HG03521 (cell line): ENCODE results near the gene KATNAL2.
"Not testable (repeated sequence)": the region's sequence is repeated elsewhere in the genome, so short reads cannot be mapped to it uniquely, and the experiment has no call there.

Experiments used
- ATAC-seq: cut with Tn5 transposase; IDR thresholded peaks from one replicate; pipeline ENCODE4 v1.9.1; 2021; ENCODE audit warnings: mild to moderate bottlenecking, moderate library complexity; ENCODE audit not compliant: unreplicated experiment

KATNAL2 gene

DNA sequence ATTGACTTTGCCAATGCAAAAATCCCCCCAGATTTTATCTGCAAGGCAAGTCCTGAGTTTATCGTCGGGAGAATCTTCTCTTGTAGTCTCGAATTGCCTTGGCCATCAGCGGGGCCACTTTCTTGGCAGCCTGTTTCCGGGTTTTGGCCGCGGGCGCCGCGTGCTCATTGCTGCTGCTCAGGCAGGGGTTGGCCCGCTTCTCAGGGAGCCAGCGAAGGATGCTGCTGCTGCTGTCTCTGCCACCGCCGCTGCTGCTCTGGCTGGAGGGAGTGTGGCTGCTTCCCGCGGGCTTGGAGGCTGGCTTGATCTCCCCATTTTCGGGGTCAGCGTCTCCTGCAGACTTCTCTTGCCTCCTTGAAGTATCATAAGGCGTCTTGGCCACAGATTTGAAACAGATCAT lies 115.5 kb downstream of the KATNAL2 start:
- ATAC-seq = no peak

DNA sequence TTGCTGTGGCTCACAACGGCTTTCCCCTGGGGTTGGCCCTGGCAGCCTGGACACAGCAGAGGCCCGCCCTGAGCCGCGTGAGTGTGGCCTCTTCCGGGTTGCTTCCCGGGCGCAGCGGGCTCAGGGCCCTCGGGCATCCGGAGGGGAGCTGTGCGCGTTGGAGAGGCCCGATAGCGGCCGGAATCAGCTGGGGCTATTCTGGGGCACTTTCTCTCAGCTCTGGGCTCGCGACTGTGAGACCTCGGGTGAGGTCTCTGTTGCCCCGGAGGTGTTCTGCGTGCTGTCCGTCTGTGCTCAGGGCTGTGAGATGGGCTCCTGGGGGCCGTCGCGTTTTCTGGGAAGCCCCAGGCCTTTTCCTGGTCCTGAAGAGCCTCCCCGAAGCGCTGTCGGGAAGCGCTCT lies 117.2 kb downstream of the KATNAL2 start:
- not testable (repeated sequence) for ATAC-seq

DNA sequence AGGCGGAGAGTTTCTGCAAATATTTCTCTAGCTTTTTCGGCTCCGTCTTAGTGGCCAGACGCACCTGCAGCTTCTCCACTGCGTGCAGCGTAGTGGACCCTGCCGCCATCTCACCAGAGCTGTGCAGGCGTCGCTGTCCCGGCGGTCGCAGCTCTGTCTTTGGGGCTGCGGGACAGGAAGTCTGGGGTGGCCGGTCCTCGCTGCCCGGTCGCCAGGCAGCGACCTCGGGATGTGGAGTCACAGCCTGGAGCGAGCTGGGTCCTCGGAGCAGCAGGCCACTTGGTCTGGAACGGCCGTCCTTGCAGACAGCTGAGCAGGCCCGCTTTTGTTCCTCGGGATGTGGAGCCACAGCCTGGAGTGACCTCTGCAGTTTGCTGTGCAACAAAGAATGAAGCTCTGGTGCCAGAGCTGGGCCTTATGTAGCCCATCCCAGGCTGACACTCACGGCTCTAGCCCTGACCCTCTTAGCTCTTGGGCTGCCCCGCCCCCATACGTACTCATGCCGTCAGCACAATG lies 117.8 kb downstream of the KATNAL2 start, which contains the start of gene ELOA2:
Gene ELOA2 (minus strand): TSS at position 466 of the 516 bp plus-strand sequence. CDS start 357 bp downstream, at position 109.
- ATAC-seq = no peak

DNA sequence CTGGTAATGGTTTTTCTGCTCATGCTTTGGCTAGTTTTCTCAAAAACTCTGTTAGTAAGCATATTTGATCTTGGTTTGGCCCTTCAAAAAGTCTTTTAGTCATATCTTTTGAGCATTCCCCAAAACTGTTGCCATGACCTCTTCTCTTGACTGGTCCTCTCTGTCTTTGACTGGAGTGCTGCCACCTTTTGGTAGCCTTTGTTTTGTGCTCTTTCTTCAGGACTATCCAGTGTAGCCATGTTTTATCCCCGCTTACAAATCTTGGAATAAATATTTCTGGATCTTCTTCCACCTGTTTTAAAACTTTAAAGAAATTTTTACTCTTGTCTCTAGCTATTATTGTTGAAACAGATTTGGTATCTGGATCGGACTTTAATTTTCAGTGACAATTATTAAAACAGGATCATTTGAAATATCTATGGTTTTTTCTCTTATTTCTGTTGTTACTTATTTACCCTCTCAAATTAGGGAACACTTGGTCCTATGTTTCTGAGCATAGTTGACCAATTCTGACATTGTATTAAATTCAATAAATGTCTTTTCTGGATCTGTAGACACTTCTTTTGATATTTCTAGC lies 119.0 kb downstream of the KATNAL2 start:
- no peak for ATAC-seq

DNA sequence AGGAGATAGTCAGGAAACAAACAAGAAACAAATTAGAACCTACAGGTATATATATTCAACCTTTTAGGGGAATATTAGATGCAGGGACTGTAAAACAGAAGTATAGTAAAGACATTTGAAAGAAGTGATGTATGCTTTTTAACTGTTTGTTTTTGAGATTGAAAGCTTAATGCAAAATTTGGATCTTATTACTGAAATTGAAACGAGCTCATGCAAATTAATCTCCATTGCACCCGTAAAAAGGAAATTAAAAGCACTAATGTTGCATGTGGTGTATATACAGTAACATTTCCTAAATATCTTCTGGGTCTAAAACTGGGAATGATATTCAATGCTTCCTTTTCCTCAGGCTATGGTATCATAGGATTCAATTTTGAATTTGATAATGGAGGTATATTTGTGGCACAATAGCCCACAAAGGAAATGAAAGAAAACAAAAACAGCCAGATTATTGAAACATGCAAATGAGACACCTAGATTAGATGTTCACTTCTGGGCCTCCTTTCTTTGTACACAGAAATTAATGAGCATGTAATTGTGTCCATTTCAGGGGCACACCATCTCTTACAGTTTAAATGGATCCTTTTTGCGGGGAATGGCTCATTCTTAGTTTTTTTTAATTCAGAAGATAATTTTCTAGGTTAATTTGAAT lies 119.7 kb downstream of the KATNAL2 start:
- ATAC-seq = no peak

DNA sequence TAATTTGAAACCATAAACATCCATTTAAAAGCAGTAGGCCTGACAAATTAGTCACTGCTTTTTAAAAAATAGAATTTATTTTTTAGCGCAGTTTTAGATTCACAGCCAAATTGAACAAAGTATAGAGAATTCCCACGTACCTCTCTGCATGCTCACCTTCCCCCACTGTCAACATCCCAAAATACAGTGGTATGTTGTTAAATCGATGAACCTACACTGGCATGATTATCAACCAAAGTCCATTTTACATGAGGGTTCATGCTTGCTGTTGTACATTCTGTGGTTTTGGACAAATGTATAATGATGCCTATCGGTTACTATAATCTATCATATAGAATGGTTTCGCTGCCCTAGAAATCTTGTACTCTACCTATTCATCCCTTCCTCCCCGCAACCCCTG lies 123.6 kb downstream of the KATNAL2 start:
- ATAC-seq = no peak

DNA sequence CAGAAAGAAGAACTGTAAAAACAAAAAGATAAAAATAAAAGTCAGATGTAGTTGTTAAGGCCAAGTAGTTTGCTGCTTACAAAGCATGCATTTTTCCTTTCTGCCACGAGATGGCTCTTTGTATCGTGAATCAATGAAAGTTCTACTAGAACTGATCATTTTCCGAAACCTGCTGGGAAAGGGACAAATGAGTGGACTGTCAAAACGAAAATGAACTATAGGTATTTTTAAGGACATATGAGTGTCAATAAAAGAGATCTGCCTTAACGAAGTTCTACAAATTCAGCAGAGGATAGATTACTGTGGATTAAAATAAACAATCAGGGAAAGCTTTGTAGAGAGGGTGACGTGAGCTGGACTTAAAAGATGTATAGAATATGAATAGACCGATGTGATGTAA lies 133.1 kb downstream of the KATNAL2 start:
- no peak for ATAC-seq

DNA sequence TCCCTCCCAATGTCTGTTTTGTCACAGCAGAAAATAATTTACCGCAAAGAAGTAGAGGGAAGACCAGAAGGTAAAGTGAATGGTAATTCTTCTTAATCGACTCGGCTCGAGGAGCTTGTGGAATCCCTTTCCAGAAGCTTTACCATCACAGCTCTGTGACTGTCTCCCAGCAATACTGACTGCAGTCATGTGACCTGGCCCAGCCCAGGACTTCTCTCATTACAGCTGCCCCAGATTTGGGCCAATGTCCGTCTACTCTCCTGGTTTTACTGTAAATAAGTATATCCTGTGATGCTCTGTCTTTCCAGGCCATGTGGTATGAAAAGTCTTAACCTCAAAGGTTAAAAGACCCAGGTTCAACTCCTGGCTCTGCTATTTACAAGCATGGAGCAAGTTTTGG lies 137.0 kb downstream of the KATNAL2 start:
- no peak for ATAC-seq

DNA sequence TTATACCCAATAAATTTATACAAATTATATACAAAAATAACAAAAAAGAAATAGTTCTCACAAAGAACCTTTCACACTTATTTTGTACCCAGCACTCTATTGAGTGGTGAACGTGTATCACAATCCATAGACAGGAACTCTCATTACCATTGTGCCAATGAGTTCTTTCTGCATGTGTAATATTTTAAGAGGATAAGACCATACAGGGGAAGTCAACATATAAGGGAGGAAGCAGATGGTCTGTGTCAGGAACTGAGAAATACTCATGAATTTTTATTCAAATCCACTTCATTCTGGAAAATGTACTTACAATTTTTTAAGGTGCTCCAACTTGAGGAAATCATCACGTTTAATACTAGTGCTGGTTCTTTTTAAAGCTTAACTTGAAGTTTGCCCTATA lies 145.1 kb downstream of the KATNAL2 start:
- no peak for ATAC-seq

DNA sequence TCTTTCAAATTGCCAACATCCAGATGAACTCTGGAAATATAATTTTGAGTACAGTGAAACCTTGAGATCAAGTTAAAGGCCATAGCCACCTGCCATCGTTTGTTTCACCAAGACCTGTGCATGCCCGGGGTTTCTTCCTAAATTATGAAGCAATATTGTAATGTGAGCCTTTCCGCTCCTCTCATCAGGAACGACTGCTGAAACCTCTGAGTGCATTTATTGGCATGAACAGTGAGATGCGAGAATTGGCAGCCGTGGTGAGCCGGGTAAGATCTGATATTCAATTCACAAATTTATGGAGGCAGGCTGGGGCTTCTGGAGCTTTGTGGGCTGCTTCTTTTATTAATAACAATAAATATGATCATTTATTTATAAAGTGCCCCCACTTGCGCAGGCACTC lies 145.7 kb downstream of the KATNAL2 start:
- no peak for ATAC-seq

DNA sequence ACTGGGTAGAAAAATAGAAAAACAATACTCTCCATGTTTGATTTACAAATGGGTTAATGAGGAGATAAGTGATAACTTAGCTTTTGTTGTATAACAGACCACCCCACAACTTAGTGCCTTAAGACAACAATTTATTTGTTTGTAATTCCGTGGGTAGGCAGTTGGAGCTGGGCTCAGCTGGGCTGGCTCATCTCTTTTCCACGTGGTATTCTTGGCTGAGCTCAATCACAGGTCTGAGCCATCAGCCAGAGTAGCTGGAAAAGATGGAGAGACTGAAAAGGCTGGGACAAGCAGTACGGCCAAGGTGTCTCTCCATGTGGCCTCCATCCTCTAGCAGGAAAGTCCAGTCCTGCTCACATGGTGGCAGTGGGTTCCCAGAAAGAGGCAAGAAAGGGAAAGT lies 150.2 kb downstream of the KATNAL2 start:
- no peak for ATAC-seq

DNA sequence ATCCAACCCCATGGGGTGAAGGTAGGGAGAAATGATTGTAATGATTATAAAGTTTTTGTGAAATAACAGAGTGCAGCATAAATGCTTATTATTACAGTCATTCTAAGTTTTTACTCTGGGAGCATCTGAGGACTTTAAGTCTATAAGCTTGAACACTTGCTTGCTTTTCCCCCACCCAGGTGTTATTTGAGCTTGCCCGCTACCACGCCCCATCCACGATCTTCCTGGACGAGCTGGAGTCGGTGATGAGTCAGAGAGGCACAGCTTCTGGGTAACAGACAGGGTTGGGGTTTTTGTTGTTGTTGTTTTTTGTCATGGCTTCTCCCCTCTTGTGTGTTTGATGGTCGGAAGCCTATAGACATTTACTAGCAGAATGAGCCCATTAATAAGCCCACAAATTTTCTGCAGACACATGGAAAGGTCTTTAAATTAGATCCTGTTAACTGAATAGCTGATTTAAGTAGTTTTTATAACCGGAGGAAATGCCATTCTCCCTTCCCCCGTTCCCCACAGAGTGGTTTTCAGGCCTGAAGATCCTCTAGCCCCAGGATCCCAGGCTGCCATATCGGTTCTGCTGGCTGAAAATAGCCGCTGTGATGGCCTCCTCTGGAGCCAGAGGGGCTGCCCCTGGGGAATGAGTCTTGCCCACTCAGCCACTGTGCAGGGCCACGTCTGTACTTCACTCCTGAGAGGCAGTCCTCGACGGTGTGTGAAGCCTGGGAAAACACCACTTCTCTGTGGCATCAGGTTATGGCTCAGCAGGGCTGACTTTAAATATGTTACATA lies 157.9 kb downstream of the KATNAL2 start:
- ATAC-seq = no peak

DNA sequence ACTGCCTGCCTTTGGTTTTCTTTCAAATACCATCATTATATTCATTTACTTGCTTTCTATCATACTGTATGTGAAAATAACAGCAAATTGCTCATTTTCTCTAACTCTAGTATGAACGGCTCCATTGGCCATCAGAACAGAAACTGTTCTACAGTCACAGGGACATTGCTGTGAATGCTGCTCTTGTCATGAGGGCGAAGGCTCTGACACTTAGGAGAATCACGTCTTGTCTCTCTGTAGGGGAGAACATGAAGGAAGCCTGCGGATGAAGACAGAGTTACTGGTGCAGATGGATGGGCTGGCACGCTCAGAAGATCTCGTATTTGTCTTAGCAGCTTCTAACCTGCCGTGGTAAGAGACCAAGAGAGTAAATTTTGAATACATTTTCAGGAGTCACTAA lies 159.7 kb downstream of the KATNAL2 start:
- ATAC-seq = no peak

DNA sequence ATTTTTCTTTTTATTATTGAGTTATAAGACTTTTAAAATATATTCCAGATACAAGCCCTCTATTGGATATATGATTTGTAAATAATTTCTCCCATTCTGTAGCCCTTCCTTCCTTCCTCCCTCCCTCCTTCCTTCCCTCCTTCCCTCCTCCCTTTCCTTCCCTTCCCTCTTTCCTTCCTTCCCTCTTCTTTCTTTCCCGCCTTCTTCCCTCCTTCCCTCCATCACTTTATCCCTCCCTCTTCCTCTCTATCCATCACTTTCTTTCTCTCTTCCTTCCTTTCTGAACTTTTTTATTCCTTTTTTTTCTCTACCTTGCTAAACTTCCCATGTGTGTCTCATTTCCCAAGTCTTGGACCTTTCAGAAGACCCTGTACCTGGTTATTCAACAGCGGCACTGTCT lies 163.5 kb downstream of the KATNAL2 start:
- ATAC-seq = no peak

DNA sequence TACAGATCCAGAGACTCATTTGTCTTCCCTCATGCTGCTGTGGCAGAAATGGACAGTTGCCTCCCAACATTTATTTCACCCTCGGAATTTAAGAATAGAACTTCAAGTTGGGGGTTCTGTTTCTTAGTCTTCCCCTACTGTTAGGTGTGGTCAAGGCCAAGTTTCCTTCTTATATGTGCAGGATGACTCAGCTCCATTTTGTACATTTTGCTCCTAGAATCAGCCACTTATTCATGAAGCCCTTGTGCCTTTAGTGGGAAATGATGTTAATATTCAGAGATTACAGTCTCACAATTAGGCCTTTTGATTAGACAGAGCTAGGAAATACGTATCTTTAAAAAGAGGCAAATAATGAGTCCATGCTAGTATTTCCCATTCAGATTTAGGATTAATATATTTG lies 164.2 kb downstream of the KATNAL2 start:
- no peak for ATAC-seq

DNA sequence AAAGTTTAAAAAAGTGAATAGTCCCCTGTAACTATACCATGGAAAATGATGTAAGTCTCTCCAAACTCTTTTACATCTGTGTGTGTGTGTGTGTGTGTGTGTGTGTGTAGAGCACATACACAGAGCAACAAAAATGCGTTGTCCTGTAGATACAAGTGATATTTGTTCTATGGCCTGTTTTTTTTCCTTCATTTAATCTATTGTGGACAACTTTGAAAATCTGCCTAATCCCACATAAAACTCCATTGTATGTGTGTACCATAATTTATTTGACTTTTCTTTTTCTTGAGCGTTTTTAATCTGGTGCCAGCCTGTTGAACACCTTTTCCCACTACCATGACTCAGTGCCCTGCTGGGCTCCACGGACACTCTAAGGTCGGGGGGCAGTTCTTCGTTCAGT lies 170.3 kb downstream of the KATNAL2 start:
- no peak for ATAC-seq

DNA sequence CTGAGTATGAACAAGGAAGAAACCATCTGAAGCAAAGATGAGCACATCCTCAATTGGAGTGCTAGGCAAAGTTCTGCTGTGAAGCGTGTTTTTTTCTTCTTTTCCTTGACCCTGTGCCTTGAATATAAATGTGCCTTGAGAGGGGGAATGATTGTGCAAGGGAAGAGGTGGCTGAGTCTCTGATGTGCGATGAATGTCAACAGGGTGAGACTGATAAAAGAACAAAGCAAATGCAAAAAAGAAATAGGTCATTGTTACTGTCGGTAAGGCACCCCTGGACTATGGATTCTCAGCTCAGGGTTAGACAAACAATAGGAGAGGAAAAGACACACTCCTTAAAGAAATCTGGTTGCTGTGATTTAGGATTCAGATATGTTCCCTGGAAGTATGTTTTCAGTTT lies 178.4 kb downstream of the KATNAL2 start:
- ATAC-seq = no peak

DNA sequence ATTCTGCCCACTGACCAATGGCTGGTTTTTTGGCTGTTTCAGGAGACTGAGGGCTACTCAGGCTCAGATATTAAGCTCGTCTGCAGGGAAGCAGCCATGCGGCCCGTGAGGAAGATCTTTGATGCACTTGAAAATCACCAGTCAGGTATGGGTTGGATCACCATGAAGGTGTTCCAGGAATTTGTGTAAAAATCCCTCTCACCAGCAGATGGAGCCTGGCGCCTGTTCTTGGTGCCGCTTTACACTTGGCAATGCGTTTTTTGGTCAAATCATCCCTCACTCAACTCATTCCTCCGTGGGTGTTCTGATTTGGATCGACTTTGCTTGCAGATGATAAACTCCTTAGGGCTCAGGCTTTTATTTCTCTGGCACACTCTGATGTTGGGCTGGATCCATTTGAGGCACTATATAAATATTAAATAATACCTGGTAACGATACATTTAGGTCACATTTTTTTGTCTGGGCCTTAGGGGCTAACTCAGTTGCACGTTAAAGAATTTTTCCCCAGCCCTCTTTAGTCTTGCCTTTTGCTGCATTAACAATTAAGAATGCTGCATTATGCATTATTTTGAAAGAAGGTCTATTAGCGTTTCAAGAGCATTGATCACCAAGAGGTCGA lies 182.9 kb downstream of the KATNAL2 start:
- ATAC-seq = no peak

DNA sequence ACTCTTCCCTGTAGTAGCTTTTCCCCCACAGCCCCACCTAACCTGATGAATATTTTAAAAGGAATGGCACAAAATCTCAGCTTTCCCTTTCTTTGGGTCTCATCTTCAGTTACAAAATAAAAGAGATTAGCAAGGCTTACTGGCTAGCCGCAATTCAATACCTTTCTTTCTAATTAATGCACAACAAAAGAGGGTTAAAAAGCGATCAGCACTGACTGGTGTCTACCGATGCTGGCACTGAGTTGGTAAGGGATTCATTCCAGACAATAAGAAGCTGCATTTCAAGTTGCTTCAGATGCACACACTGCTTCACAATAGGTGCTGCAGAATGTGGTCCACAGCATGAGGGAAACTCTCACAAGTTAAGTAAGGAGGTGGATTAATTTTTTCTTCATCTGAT lies 191.0 kb downstream of the KATNAL2 start:
- ATAC-seq = no peak

DNA sequence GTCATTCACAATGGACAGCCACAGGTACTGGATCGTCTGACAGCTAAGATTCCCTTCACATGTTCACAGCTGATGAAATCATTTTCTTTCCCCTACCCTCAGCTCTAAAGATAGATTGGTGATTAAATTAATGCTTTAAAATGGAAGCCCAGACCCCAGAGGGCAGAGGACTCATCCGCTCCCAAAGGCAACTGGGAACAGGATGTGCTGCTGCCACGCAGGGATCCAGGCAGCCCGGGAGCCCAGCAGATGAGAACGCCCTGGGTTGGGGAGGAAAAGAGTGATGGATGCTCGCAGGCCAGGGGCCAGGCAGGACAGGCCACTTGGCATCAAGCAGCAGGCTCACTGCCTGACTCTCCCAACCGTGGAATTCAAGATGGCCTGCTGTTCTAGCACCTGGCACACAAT lies 191.6 kb downstream of the KATNAL2 start:
- no peak for ATAC-seq

DNA sequence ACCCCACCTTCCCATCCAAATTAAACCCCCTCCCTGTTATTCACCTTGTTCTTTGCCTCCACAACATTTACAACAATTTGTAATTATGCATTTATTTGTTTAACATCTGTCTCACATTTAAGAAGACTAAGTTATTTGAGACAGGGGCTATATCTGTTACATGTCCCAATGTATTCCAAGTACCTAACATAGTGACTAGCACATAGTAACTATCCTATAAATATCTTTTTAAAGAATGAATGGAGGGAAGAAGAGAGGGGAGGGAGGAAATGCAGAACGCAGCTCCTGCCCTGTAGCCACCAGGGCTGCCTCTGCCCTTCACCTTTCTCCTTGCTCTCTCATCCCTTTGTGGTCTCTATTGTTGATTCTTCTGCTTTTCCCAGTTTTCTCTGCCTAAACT lies 192.3 kb downstream of the KATNAL2 start:
- ATAC-seq = no peak
